Measurements from ENCODE around the gene CCDC82. TPM values are rescaled to one million over a fixed set of nuclear protein-coding genes. Genes with fewer than 3 reads are reported as not detected.
A peak's percentile ranks its signal among the peaks of the same experiment; 100 is the strongest.

Gene CCDC82
- total RNA-seq, 1 donor from 2014 or later = 22.2 TPM

GRCh38 chr11:96315476-96315875 is 74.2 kb downstream of the CCDC82 start:
- Mint-ChIP-seq H3K27ac (ENCODE audit: unreplicated experiment) (peak overlapping the region; percentile 33), H3K27me3 (ENCODE audit: unreplicated experiment) (no peaks in the 10 kb centered on the region), H3K4me1 (ENCODE audit: unreplicated experiment) (peaks cover 94% of the 10 kb centered on the region), H3K9me3 (ENCODE audit: unreplicated experiment) (peaks cover 6% of the 10 kb centered on the region), H3K36me3 (ENCODE audit: unreplicated experiment) (peaks cover 7% of the 10 kb centered on the region), H3K4me3 (ENCODE audit: unreplicated experiment) (no peak overlapping the region)
- DNase-seq (ENCODE audit: extremely low spot score, unreplicated experiment) = no peak
- no peak for TF ChIP-seq CTCF (IDR thresholded peaks at IDR 0.05)

- Mint-ChIP-seq H3K27ac (ENCODE audit: unreplicated experiment) (peak overlapping the region; percentile 78), H3K4me3 (ENCODE audit: unreplicated experiment) (no peak overlapping the region), H3K27me3 (ENCODE audit: unreplicated experiment) (no peaks in the 10 kb centered on the region), H3K4me1 (ENCODE audit: unreplicated experiment) (peaks cover 93% of the 10 kb centered on the region), H3K36me3 (ENCODE audit: unreplicated experiment) (peaks cover 7% of the 10 kb centered on the region), H3K9me3 (ENCODE audit: unreplicated experiment) (peaks cover 3% of the 10 kb centered on the region)
- no peak for TF ChIP-seq CTCF (IDR thresholded peaks at IDR 0.05)
- no peak for DNase-seq (ENCODE audit: extremely low spot score, unreplicated experiment)
Observed at GRCh38 chr11:96314326-96315020, 75.2 kb downstream of the CCDC82 start.

- Mint-ChIP-seq H3K4me3 (ENCODE audit: unreplicated experiment) (no peak overlapping the region), H3K27me3 (ENCODE audit: unreplicated experiment) (no peaks in the 10 kb centered on the region), H3K4me1 (ENCODE audit: unreplicated experiment) (peaks cover 95% of the 10 kb centered on the region), H3K36me3 (ENCODE audit: unreplicated experiment) (peaks cover 7% of the 10 kb centered on the region), H3K9me3 (ENCODE audit: unreplicated experiment) (no peaks in the 10 kb centered on the region), H3K27ac (ENCODE audit: unreplicated experiment) (peak overlapping the region; percentile 78)
- no peak for TF ChIP-seq CTCF (IDR thresholded peaks at IDR 0.05)
- DNase-seq (ENCODE audit: extremely low spot score, unreplicated experiment) = no peak
Observed at GRCh38 chr11:96313163-96313562, 76.5 kb downstream of the CCDC82 start.

- TF ChIP-seq CTCF (IDR thresholded peaks at IDR 0.05) = no peak
- Mint-ChIP-seq H3K27ac (ENCODE audit: unreplicated experiment) (peak overlapping the region; percentile 78), H3K4me3 (ENCODE audit: unreplicated experiment) (no peak overlapping the region), H3K27me3 (ENCODE audit: unreplicated experiment) (no peaks in the 10 kb centered on the region), H3K4me1 (ENCODE audit: unreplicated experiment) (peaks cover 94% of the 10 kb centered on the region), H3K9me3 (ENCODE audit: unreplicated experiment) (no peaks in the 10 kb centered on the region), H3K36me3 (ENCODE audit: unreplicated experiment) (peaks cover 2% of the 10 kb centered on the region)
- no peak for DNase-seq (ENCODE audit: extremely low spot score, unreplicated experiment)
Observed at GRCh38 chr11:96311120-96311568, 78.6 kb downstream of the CCDC82 start.

GRCh38 chr11:96310236-96310635 is 79.5 kb downstream of the CCDC82 start:
- DNase-seq (ENCODE audit: extremely low spot score, unreplicated experiment) = no peak
- peaks cover 93% of the 10 kb centered on the region for H3K4me1 Mint-ChIP-seq (ENCODE audit: unreplicated experiment)
- H3K36me3 Mint-ChIP-seq (ENCODE audit: unreplicated experiment) = no peaks in the 10 kb centered on the region
- no peaks in the 10 kb centered on the region for H3K27me3 Mint-ChIP-seq (ENCODE audit: unreplicated experiment)
- H3K4me3 Mint-ChIP-seq (ENCODE audit: unreplicated experiment) = no peak overlapping the region
- TF ChIP-seq CTCF (IDR thresholded peaks at IDR 0.05) = no peak
- H3K27ac Mint-ChIP-seq (ENCODE audit: unreplicated experiment) = peak overlapping the region; percentile 98
- no peaks in the 10 kb centered on the region for H3K9me3 Mint-ChIP-seq (ENCODE audit: unreplicated experiment)

All from osteocyte (in vitro differentiated cells).